Neuronal stem cell (in vitro differentiated cells): Measurements from ENCODE around the gene PARD3.
A peak's percentile ranks its signal among the peaks of the same experiment; 100 is the strongest.
"Not testable (repeated sequence)": the region's sequence is repeated elsewhere in the genome, so short reads cannot be mapped to it uniquely, and the experiment has no call there.

Experiments used
- DNase-seq: peaks from one replicate; pipeline ENCODE4 v3.0.0-alpha.2; 2013; ENCODE audit warnings: low spot score
- H2AFZ ChIP-seq: one replicate; pipeline ENCODE4 v1.6.1; 2013; ENCODE audit warnings: mild to moderate bottlenecking, low read length, inconsistent platforms
- H2AK5ac ChIP-seq: 2 replicates; pipeline ENCODE4 v1.6.1; 2013; ENCODE audit warnings: low read depth, mild to moderate bottlenecking, inconsistent platforms, low read length, moderate library complexity, mixed read lengths
- H2BK120ac ChIP-seq: 2 replicates; pipeline ENCODE4 v1.6.1; 2013; ENCODE audit warnings: low read depth, mild to moderate bottlenecking, inconsistent platforms, low read length, moderate library complexity, mixed read lengths
- H2BK12ac ChIP-seq: one replicate; pipeline ENCODE4 v1.6.1; 2013; ENCODE audit warnings: low read length, inconsistent platforms
- H2BK15ac ChIP-seq: 2 replicates; pipeline ENCODE4 v1.6.1; 2013; ENCODE audit warnings: mild to moderate bottlenecking, low read length, inconsistent platforms, mixed read lengths
- H2BK5ac ChIP-seq: one replicate; pipeline ENCODE4 v1.6.1; 2013; ENCODE audit warnings: inconsistent platforms, mild to moderate bottlenecking, low read length, moderate library complexity
- H3K14ac ChIP-seq: one replicate; pipeline ENCODE4 v1.6.1; 2013; ENCODE audit warnings: low read length, inconsistent platforms
- H3K18ac ChIP-seq: 2 replicates; pipeline ENCODE4 v1.6.1; 2013; ENCODE audit warnings: low read length, inconsistent platforms
- H3K23ac ChIP-seq: 2 replicates; pipeline ENCODE4 v1.6.1; 2013; ENCODE audit warnings: low read depth, mild to moderate bottlenecking, mixed read lengths, low read length, inconsistent platforms; ENCODE audit not compliant: poor library complexity
- H3K27ac ChIP-seq: replicated peaks from 3 replicates; pipeline ENCODE4 v1.5.1; 2013; ENCODE audit warnings: low read length, inconsistent platforms
- H3K27me3 ChIP-seq, 3 experiments: 2 replicates each; pipeline ENCODE4 v1.6.1; 2013; ENCODE audit warnings: low read length in 3 of 3, mild to moderate bottlenecking in 2 of 3, inconsistent platforms in 1 of 3, low read depth in 1 of 3, mixed read lengths in 1 of 3, moderate library complexity in 1 of 3; ENCODE audit not compliant: control insufficient read depth in 3 of 3, insufficient read depth in 3 of 3
- H3K36me3 ChIP-seq, 2 donors: replicated peaks in 1 of 2; 2 replicates each; pipeline ENCODE4 v1.6.1; 2013; ENCODE audit warnings: low read length in 2 of 2; ENCODE audit not compliant: control insufficient read depth in 2 of 2, insufficient read depth in 2 of 2
- H3K4ac ChIP-seq: 2 replicates; pipeline ENCODE4 v1.6.1; 2013; ENCODE audit warnings: inconsistent platforms, mild to moderate bottlenecking, low read length, moderate library complexity
- H3K4me1 ChIP-seq, 2 donors: 1 replicate in 1 of 2; 2 replicates in 1 of 2; pipeline ENCODE4 v1.6.1; 2013; ENCODE audit warnings: low read length in 2 of 2, low read depth in 1 of 2; ENCODE audit not compliant: control insufficient read depth in 2 of 2, insufficient read depth in 1 of 2
- H3K4me2 ChIP-seq: one replicate; pipeline ENCODE4 v1.6.1; 2013; ENCODE audit warnings: mild to moderate bottlenecking, low read length, inconsistent platforms; ENCODE audit not compliant: insufficient read depth, poor library complexity, severe bottlenecking
- H3K4me3 ChIP-seq, 2 donors: 2 replicates each; pipeline ENCODE4 v1.5.1; 2013; ENCODE audit warnings: low read length in 2 of 2, mild to moderate bottlenecking in 2 of 2, inconsistent platforms in 1 of 2, moderate library complexity in 1 of 2
- H3K79me1 ChIP-seq: one replicate; pipeline ENCODE4 v1.6.1; 2013; ENCODE audit warnings: low read depth, mild to moderate bottlenecking, inconsistent platforms, low read length, moderate library complexity
- H3K9ac ChIP-seq: one replicate; pipeline ENCODE4 v1.6.1; 2013; ENCODE audit warnings: mild to moderate bottlenecking, low read depth, low read length, inconsistent platforms; ENCODE audit not compliant: poor library complexity
- H3K9me3 ChIP-seq, 2 donors: replicated peaks in 1 of 2; 2 replicates each; pipeline versions ENCODE3 to v1.6.1; 2013; ENCODE audit warnings: low read length in 2 of 2, mild to moderate bottlenecking in 2 of 2, inconsistent platforms in 1 of 2, low read depth in 1 of 2, mixed read lengths in 1 of 2, moderate library complexity in 1 of 2; ENCODE audit not compliant: control insufficient read depth in 2 of 2, insufficient read depth in 1 of 2
- H4K8ac ChIP-seq: one replicate; pipeline ENCODE4 v1.6.1; 2013; ENCODE audit warnings: low read depth, mild to moderate bottlenecking, inconsistent platforms, low read length, moderate library complexity
- H4K91ac ChIP-seq: one replicate; pipeline ENCODE4 v1.6.1; 2013; ENCODE audit warnings: low read length, low read depth, mild to moderate bottlenecking, inconsistent platforms; ENCODE audit not compliant: poor library complexity
- WGBS, 2 donors: extraction: QIAGEN DNeasy Blood & Tissue Kit; methylation state at CpG; one replicate each; pipeline ENCODE4 v1.1.7; 2013; ENCODE audit warnings: missing lambda C conversion rate in 2 of 2, mixed read lengths in 1 of 2; ENCODE audit not compliant: insufficient read length in 2 of 2, insufficient replicate concordance in 1 of 2; ENCODE audit errors: extremely low coverage in 2 of 2; 5-methylcytosine and 5-hydroxymethylcytosine counted together

The PARD3 gene

GRCh38 chr10:34444223-34445183 is 370.6 kb downstream of the PARD3 start:
- H2BK120ac ChIP-seq, result no peak overlapping the region
- H3K18ac ChIP-seq, result no peak overlapping the region
- no peak overlapping the region for H3K14ac ChIP-seq
- no peak overlapping the region for H2AFZ ChIP-seq
- no peak overlapping the region for H3K4ac ChIP-seq
- H3K9me3 ChIP-seq, result peaks cover 0 to 8% of the 10 kb centered on the region in 2 donors
- no peak overlapping the region for H4K8ac ChIP-seq
- peaks cover 0 to 8% of the 10 kb centered on the region in 2 donors for H3K4me1 ChIP-seq
- H3K9ac ChIP-seq, result no peak overlapping the region
- H2AK5ac ChIP-seq, result no peak overlapping the region
- H3K27ac ChIP-seq, result peak overlapping the region; percentile 48
- H3K4me2 ChIP-seq, result no peak overlapping the region
- no peak overlapping the region for H4K91ac ChIP-seq
- no peak overlapping the region for H2BK5ac ChIP-seq
- peaks cover 0 to 3% of the 10 kb centered on the region in 2 donors for H3K36me3 ChIP-seq
- DNase-seq, result no peak
- H3K27me3 ChIP-seq, result no peaks in the 10 kb centered on the region
- no peak overlapping the region for H2BK12ac ChIP-seq
- H2BK15ac ChIP-seq, result no peak overlapping the region
- H3K4me3 ChIP-seq, result no peak overlapping the region
- no CpG with 5 or more reads among the region's 4 CpGs for WGBS, 2 donors
- H3K79me1 ChIP-seq, result no peaks in the 10 kb centered on the region
- H3K23ac ChIP-seq, result no peak overlapping the region

DNA sequence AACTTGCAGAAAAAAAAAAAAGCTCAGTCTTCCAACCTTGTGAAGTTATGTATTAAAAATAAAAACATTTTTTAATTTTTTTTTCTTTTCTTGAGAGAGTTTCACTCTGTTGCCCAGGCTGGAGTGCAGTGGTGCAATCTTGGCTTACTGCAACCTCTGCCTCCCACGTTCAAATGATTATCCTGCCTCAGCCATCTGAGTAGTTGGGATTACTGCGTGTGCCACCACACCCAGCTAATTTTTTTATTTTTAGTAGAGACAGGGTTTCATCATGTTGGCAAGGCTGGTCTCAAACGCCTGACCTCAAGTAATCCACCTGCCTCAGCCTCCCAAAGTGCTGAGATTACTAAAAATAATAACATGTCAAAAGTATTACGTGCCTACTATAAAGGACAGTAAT is 375.7 kb downstream of the PARD3 start:
- H3K9me3 ChIP-seq, H3K79me1 ChIP-seq, H3K4me1 ChIP-seq, H3K18ac ChIP-seq, H3K4me3 ChIP-seq, H3K14ac ChIP-seq, H2AFZ ChIP-seq, DNase-seq, H3K23ac ChIP-seq, H3K4me2 ChIP-seq, H2BK15ac ChIP-seq, H4K8ac ChIP-seq, H2BK12ac ChIP-seq, H4K91ac ChIP-seq, H3K27ac ChIP-seq, H3K27me3 ChIP-seq, H3K9ac ChIP-seq, H3K4ac ChIP-seq, H2AK5ac ChIP-seq, H2BK5ac ChIP-seq, H3K36me3 ChIP-seq, H2BK120ac ChIP-seq: not testable (repeated sequence)
- WGBS, 2 donors, result no CpG with 5 or more reads among the region's 4 CpGs

GRCh38 chr10:34438741-34439140 is 376.4 kb downstream of the PARD3 start:
- H3K4me1 ChIP-seq, result peaks cover 0 to 8% of the 10 kb centered on the region in 2 donors
- no peak overlapping the region for H2BK5ac ChIP-seq
- H2BK120ac ChIP-seq, result no peak overlapping the region
- no peak overlapping the region for H3K4ac ChIP-seq
- peaks cover 0 to 2% of the 10 kb centered on the region in 2 donors for H3K36me3 ChIP-seq
- peaks cover 0 to 5% of the 10 kb centered on the region in 2 donors for H3K9me3 ChIP-seq
- H2AK5ac ChIP-seq, result no peak overlapping the region
- no peaks in the 10 kb centered on the region for H3K79me1 ChIP-seq
- no CpG with 5 or more reads among the region's 4 CpGs for WGBS, 2 donors
- no peak overlapping the region for H3K4me3 ChIP-seq
- no peak overlapping the region for H3K9ac ChIP-seq
- H3K27me3 ChIP-seq, result no peaks in the 10 kb centered on the region
- no peak overlapping the region for H3K14ac ChIP-seq
- H2BK15ac ChIP-seq, result no peak overlapping the region
- no peak overlapping the region for H3K23ac ChIP-seq
- no peak overlapping the region for H2AFZ ChIP-seq
- DNase-seq, result no peak
- H2BK12ac ChIP-seq, result no peak overlapping the region
- no peak overlapping the region for H3K4me2 ChIP-seq
- no peak overlapping the region for H3K18ac ChIP-seq
- no peak overlapping the region for H3K27ac ChIP-seq
- no peak overlapping the region for H4K8ac ChIP-seq
- H4K91ac ChIP-seq, result no peak overlapping the region

DNA sequence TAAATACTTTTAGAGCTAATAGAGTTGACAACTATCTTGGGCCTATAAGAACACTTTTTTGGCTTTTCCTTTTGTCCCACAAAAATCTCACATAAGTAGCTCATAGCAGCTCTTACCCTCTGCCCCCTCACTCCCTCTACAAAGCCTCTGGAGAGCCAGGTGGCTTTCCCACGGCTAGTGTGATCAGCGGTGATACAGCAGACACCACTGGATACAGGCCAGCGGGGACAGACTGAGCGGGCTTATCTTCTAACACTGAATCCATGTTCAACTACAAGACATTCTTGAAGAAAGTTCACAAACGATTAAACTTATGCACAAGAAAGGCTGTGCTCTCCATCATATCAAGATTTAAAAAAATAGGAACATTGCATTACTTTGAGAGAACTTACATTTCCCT is 377.2 kb downstream of the PARD3 start:
- Histone ChIP-seq H3K9ac (no peak overlapping the region), H3K4me1 (peaks cover 0 to 8% of the 10 kb centered on the region in 2 donors), H2AFZ (no peak overlapping the region), H2BK5ac (no peak overlapping the region), H4K91ac (no peak overlapping the region), H3K23ac (no peak overlapping the region), H3K4me2 (no peak overlapping the region), H3K18ac (no peak overlapping the region), H2BK120ac (no peak overlapping the region), H3K4ac (no peak overlapping the region), H4K8ac (no peak overlapping the region), H2BK15ac (no peak overlapping the region), H3K79me1 (no peaks in the 10 kb centered on the region), H3K27ac (no peak overlapping the region), H3K14ac (no peak overlapping the region), H3K36me3 (no peaks in the 10 kb centered on the region), H2AK5ac (no peak overlapping the region), H3K4me3 (no peak overlapping the region), H2BK12ac (no peak overlapping the region), H3K9me3 (peaks cover 0 to 1% of the 10 kb centered on the region in 2 donors), H3K27me3 (no peaks in the 10 kb centered on the region)
- no peak for DNase-seq
- no CpG with 5 or more reads among the region's 5 CpGs for WGBS, 2 donors
